Liver (tissue), 3 donors: Measurements from ENCODE around the gene ANKRD44.

Source experiments
- CTCF ChIP-seq: fragments of 150-350 bp; IDR thresholded peaks from 2 replicates; pipeline ENCODE4 v1.5.1; 2017; ENCODE audit warnings: improper control_type of control experiment, low read depth, low read length; ENCODE audit not compliant: missing input control
- GABPA ChIP-seq, 2 donors: IDR thresholded peaks in 1 of 2; conservative IDR thresholded peaks in 1 of 2; 2 replicates each; pipeline ENCODE4 v1.6.1; 2016; ENCODE audit warnings: antibody characterized with exemption in 2 of 2, mild to moderate bottlenecking in 1 of 2, moderate library complexity in 1 of 2
- HNF4A ChIP-seq, 2 donors: conservative IDR thresholded peaks; 2 replicates each; pipeline ENCODE4 v1.6.1; 2016; ENCODE audit warnings: antibody characterized with exemption in 2 of 2, mild to moderate bottlenecking in 2 of 2
- JUND ChIP-seq, 2 donors: IDR thresholded peaks; 2 replicates each; pipeline ENCODE4 v1.6.1; 2016; ENCODE audit warnings: antibody characterized with exemption in 2 of 2
- MAX ChIP-seq: IDR thresholded peaks from 2 replicates; pipeline ENCODE4 v1.6.1; 2016; ENCODE audit warnings: antibody characterized with exemption
- RAD21 ChIP-seq, 2 donors: IDR thresholded peaks; 2 replicates each; pipeline ENCODE4 v1.6.1; 2016; ENCODE audit warnings: antibody characterized with exemption in 2 of 2, mild to moderate bottlenecking in 2 of 2
- REST ChIP-seq: IDR thresholded peaks from 2 replicates; pipeline ENCODE4 v1.6.1; 2016; ENCODE audit warnings: antibody characterized with exemption, mild to moderate bottlenecking
- YY1 ChIP-seq: IDR thresholded peaks from 2 replicates; pipeline ENCODE4 v1.6.1; 2016; ENCODE audit warnings: antibody characterized with exemption, mild to moderate bottlenecking
- ZBTB33 ChIP-seq: IDR thresholded peaks from 2 replicates; pipeline ENCODE4 v1.6.1; 2016; ENCODE audit warnings: antibody characterized with exemption
- donor health status: healthy.
- donor health status: healthy.

GRCh38 chr2:197007716-197008628 is 302.6 kb downstream of the ANKRD44 start:
- TF ChIP-seq CTCF: no peak
- no peak for TF ChIP-seq REST
- no peak for TF ChIP-seq GABPA (IDR thresholded peaks at IDR 0.05 in 1 of 2, conservative IDR thresholded peaks at IDR 0.05 in 1 of 2)
- TF ChIP-seq RAD21 (IDR thresholded peaks at IDR 0.05): no peak
- TF ChIP-seq HNF4A (conservative IDR thresholded peaks at IDR 0.05): no peak
- no peak for TF ChIP-seq MAX
- TF ChIP-seq JUND (IDR thresholded peaks at IDR 0.05): no peak
- no peak for TF ChIP-seq YY1
- no peak for TF ChIP-seq ZBTB33
